ENCODE data around the gene ESPNL. TPM values are rescaled to one million over a fixed set of nuclear protein-coding genes. Genes with fewer than 3 reads are reported as not detected.

Gene ESPNL
- total RNA-seq, 1 experiment from 2014 or later, result 0.19 TPM

- no TSS peak for BruUV-seq (replicated peaks)
- no peaks in the 10 kb centered on the region for H3K4me1 Mint-ChIP-seq (ENCODE audit: low read depth, unreplicated experiment)
- no peak overlapping the region for H3K27ac Mint-ChIP-seq (ENCODE audit: unreplicated experiment)
- no peak for TF ChIP-seq CTCF (IDR thresholded peaks at IDR 0.05; ENCODE audit: unreplicated experiment)
- no peaks in the 10 kb centered on the region for H3K36me3 Mint-ChIP-seq (ENCODE audit: insufficient read depth, unreplicated experiment)
- no peaks in the 10 kb centered on the region for H3K27me3 Mint-ChIP-seq (ENCODE audit: unreplicated experiment)
- intact Hi-C loops (cut with micrococcal nuclease; ENCODE audit: unreplicated experiment), result no loop called here
- no peaks in the 10 kb centered on the region for H3K9me3 Mint-ChIP-seq (ENCODE audit: low read depth, unreplicated experiment)
- DNase-seq, result no peak
- H3K4me3 Mint-ChIP-seq (ENCODE audit: low read depth, unreplicated experiment), result no peak overlapping the region
- CTCF ChIA-PET, result no interaction called here
Observed at GRCh38 chr2:238150686-238151085, 50.5 kb downstream of the ESPNL start.

GRCh38 chr2:238151205-238151604 is 51.1 kb downstream of the ESPNL start:
- Mint-ChIP-seq H3K4me3 (ENCODE audit: low read depth, unreplicated experiment) (no peak overlapping the region), H3K27ac (ENCODE audit: unreplicated experiment) (no peak overlapping the region), H3K9me3 (ENCODE audit: low read depth, unreplicated experiment) (no peaks in the 10 kb centered on the region), H3K36me3 (ENCODE audit: insufficient read depth, unreplicated experiment) (no peaks in the 10 kb centered on the region), H3K4me1 (ENCODE audit: low read depth, unreplicated experiment) (no peaks in the 10 kb centered on the region), H3K27me3 (ENCODE audit: unreplicated experiment) (no peaks in the 10 kb centered on the region)
- CTCF ChIA-PET, result interaction anchor here (0.6 kb wide), 1 partner anchor 18 kb away, joined by 3 read pairs; no protein-coding TSS in a partner anchor
- BruUV-seq (replicated peaks), result no TSS peak
- intact Hi-C loops (cut with micrococcal nuclease; ENCODE audit: unreplicated experiment), result no loop called here
- no peak for DNase-seq
- no peak for TF ChIP-seq CTCF (IDR thresholded peaks at IDR 0.05; ENCODE audit: unreplicated experiment)

- CTCF ChIA-PET, result interaction anchor here (0.6 kb wide), 2 partner anchors 18 to 45 kb away, joined by 3 read pairs; no protein-coding TSS in a partner anchor
- Mint-ChIP-seq H3K27ac (ENCODE audit: unreplicated experiment) (no peak overlapping the region), H3K27me3 (ENCODE audit: unreplicated experiment) (no peaks in the 10 kb centered on the region), H3K36me3 (ENCODE audit: insufficient read depth, unreplicated experiment) (no peaks in the 10 kb centered on the region), H3K4me1 (ENCODE audit: low read depth, unreplicated experiment) (no peaks in the 10 kb centered on the region), H3K9me3 (ENCODE audit: low read depth, unreplicated experiment) (no peaks in the 10 kb centered on the region), H3K4me3 (ENCODE audit: low read depth, unreplicated experiment) (no peak overlapping the region)
- intact Hi-C loops (cut with micrococcal nuclease; ENCODE audit: unreplicated experiment), result no loop called here
- no peak for DNase-seq
- no TSS peak for BruUV-seq (replicated peaks)
- no peak for TF ChIP-seq CTCF (IDR thresholded peaks at IDR 0.05; ENCODE audit: unreplicated experiment)
Observed at GRCh38 chr2:238151628-238152235, 51.6 kb downstream of the ESPNL start.

- intact Hi-C loops (cut with micrococcal nuclease; ENCODE audit: unreplicated experiment), result no loop called here
- H3K27ac Mint-ChIP-seq (ENCODE audit: unreplicated experiment), result no peak overlapping the region
- H3K9me3 Mint-ChIP-seq (ENCODE audit: low read depth, unreplicated experiment), result no peaks in the 10 kb centered on the region
- H3K36me3 Mint-ChIP-seq (ENCODE audit: insufficient read depth, unreplicated experiment), result no peaks in the 10 kb centered on the region
- BruUV-seq (replicated peaks), result no TSS peak
- CTCF ChIA-PET, result no interaction called here
- DNase-seq, result no peak
- TF ChIP-seq CTCF (IDR thresholded peaks at IDR 0.05; ENCODE audit: unreplicated experiment), result peak; percentile 41
- no peaks in the 10 kb centered on the region for H3K27me3 Mint-ChIP-seq (ENCODE audit: unreplicated experiment)
- H3K4me1 Mint-ChIP-seq (ENCODE audit: low read depth, unreplicated experiment), result no peaks in the 10 kb centered on the region
- no peak overlapping the region for H3K4me3 Mint-ChIP-seq (ENCODE audit: low read depth, unreplicated experiment)
Observed at GRCh38 chr2:238152771-238153688, 52.9 kb downstream of the ESPNL start.

Data from Calu3 (cell line).